HCT116 (cell line): ENCODE measurements around the gene CC2D2B.

Experiments
- CTCF ChIP-seq, 3 experiments: fragments of 200-600 bp in 1 of 3; sonication (generic) in 1 of 3; IDR thresholded peaks in 2 of 3; conservative IDR thresholded peaks in 1 of 3; 2 replicates each; pipeline ENCODE4 v1.5.1; 2012 to 2017; ENCODE audit warnings: low read depth in 2 of 3, low read length in 2 of 3, antibody characterized with exemption in 1 of 3, borderline replicate concordance in 1 of 3, control low read depth in 1 of 3, mild to moderate bottlenecking in 1 of 3, mixed read lengths in 1 of 3, mixed run types in 1 of 3, moderate library complexity in 1 of 3; ENCODE audit not compliant: insufficient read depth in 1 of 3
- EZH2 ChIP-seq: fragments of 200-600 bp; sonication (generic); IDR thresholded peaks from 2 replicates; pipeline ENCODE4 v1.6.1; 2017; ENCODE audit warnings: antibody characterized with exemption, mixed run types

DNA sequence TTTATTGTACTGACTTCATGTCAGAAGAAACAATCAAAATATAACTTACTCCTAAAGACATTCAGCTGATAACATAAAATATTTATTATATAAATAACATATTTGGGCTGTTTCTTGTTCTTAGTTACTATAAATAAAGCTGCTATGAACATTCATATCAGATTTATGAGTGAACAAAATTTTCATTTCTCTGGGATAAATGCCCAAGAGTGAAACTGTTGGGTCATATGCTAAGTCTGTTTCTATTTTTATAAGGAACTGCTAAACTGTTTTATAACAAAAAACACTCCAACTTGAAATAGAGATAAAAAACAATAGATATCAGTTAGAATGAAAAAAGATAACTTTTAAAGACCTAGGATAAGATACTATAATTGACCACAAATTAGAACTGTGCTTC lies 26.5 kb upstream of the CC2D2B start:
- TF ChIP-seq EZH2 (no peak), CTCF (IDR thresholded peaks at IDR 0.05 in 2 of 3, conservative IDR thresholded peaks at IDR 0.05 in 1 of 3; ENCODE audit: borderline replicate concordance in 1 of 3, insufficient read depth in 1 of 3, low read depth in 2 of 3, low read length in 2 of 3) (no peak)
